ENCODE data around the gene RPS6KA4.

DNA sequence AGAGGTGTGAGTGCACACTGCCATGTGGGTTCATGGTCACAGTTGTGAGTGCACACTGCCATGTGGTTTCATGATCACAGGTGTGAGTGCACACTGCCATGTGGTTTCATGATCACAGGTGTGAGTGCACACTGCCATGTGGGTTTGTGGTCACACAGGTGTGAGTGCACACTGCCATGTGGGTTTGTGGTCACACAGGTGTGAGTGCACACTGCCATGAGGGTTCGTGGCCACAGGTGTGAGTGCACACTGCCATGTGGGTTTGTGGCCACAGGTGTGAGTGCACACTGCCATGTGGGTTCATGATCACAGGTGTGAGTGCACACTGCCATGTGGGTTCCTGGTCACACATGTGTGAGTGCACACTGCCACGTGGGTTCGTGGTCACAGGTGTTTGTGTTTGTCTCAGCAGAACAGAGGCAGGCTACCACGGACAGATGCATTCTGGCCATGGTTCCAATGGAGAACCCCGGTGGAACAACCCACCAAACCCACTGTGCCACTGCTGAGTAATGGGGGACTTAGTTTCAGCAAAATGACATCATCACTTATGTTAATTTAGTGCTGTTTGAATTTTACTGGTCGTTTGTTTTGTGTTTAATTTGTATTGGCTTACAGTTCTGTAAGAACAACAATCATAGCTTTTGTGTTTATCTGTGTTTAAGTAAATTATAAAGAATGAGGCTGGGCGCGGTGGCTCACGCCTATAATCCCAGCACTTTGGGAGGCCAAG is 57.2 kb downstream of the RPS6KA4 start:
- TF ChIP-seq CTCF (IDR thresholded peaks at IDR 0.05) (no peak), POLR2A (IDR thresholded peaks at IDR 0.05) (no peak)

Measured in uterus (tissue), 2 donors.